Adrenal gland (tissue), 5 donors: ENCODE results near the gene SDC4.

ENCODE experiments used
- CTCF ChIP-seq, 6 experiments: fragments of 450-650 bp in 4 of 6; fragments of 200-600 bp in 2 of 6; sonication (generic) in 1 of 6; IDR thresholded peaks; 1 replicate in 5 of 6; 2 replicates in 1 of 6; pipeline versions ENCODE4 v1.5.1 to v1.8.0; 2016 to 2021; ENCODE audit warnings: antibody characterized with exemption in 6 of 6, mild to moderate bottlenecking in 2 of 6, moderate library complexity in 1 of 6
- POLR2A ChIP-seq, 2 donors: fragments of 450-650 bp; IDR thresholded peaks; one replicate each; pipeline ENCODE4 v1.6.1; 2017; ENCODE audit warnings: antibody characterized with exemption in 2 of 2, mild to moderate bottlenecking in 2 of 2, moderate library complexity in 1 of 2
- donor health status: DM: no; HTN: no; CAD: no.

- TF ChIP-seq CTCF (IDR thresholded peaks at IDR 0.05) (peak in 1 of 6 experiments; percentile 9), POLR2A (IDR thresholded peaks at IDR 0.05) (no peak)
These were observed 54.2 kb downstream of the SDC4 start for GRCh38 chr20:45294003-45294368.
